Breast epithelium (tissue), 4 donors: ENCODE measurements around the gene MTMR2. TPM values are rescaled to one million over a fixed set of nuclear protein-coding genes. Genes with fewer than 3 reads are reported as not detected.

Experiments used
- DNase-seq, 2 donors: peaks; one replicate each; pipeline ENCODE4 v3.0.0-alpha.2; 2019; ENCODE audit warnings: low spot score in 2 of 2
- H3K27ac ChIP-seq, 2 donors: fragments of 200-600 bp; sonication (generic) in 1 of 2; one replicate each; pipeline ENCODE4 v1.5.1; 2016 to 2019; ENCODE audit warnings: mild to moderate bottlenecking in 1 of 2
- H3K27me3 ChIP-seq, 2 donors: fragments of 200-600 bp; sonication (generic) in 1 of 2; one replicate each; pipeline versions ENCODE4 v1.5.1 to v1.6.0; 2017 to 2019; ENCODE audit warnings: control low read depth in 1 of 2, mild to moderate bottlenecking in 1 of 2
- H3K36me3 ChIP-seq: fragments of 200-600 bp; one replicate; pipeline ENCODE4 v1.5.1; 2019
- H3K4me1 ChIP-seq, 2 donors: fragments of 200-600 bp; sonication (generic); one replicate each; pipeline ENCODE4 v1.5.1; 2016 to 2019; ENCODE audit warnings: control low read depth in 1 of 2
- H3K4me3 ChIP-seq, 3 donors: fragments of 200-600 bp; sonication (generic); 1 replicate in 2 of 3; 2 replicates in 1 of 3; pipeline ENCODE4 v1.5.1; 2016 to 2019; ENCODE audit warnings: mild to moderate bottlenecking in 3 of 3, moderate library complexity in 2 of 3
- H3K9me3 ChIP-seq, 2 donors: fragments of 200-600 bp; sonication (generic) in 1 of 2; one replicate each; pipeline ENCODE4 v1.5.1; 2016 to 2019; ENCODE audit warnings: control low read depth in 1 of 2
- POLR2A ChIP-seq: fragments of 450-650 bp; IDR thresholded peaks from one replicate; pipeline ENCODE4 v1.6.1; 2016; ENCODE audit warnings: antibody characterized with exemption, mild to moderate bottlenecking, moderate library complexity
- POLR2AphosphoS5 ChIP-seq, 3 donors: sonication (generic); formaldehyde crosslinking; IDR thresholded peaks; one replicate each; pipeline ENCODE4 v1.6.1; 2017; ENCODE audit warnings: antibody characterized with exemption in 3 of 3
- intact Hi-C: fragments of 100-400 bp; cut with DNase I; formaldehyde crosslinking; loops from one replicate; pipeline ENCODE4 v1.15.1; 2023; ENCODE audit warnings: low total_unique reads
- total RNA-seq, 3 donors: library from RNA; depleted of rRNA; stranded (reverse); fragments of >200 nt; gene quantifications; one replicate each; pipeline ENCODE4 v1.1.0, GENCODE V29; 2016
- TF ChIP-seq, protein P1 (sequence below), 3 donors: fragments of 450-650 bp; IDR thresholded peaks; one replicate each; pipeline ENCODE4 v1.5.1; 2016 to 2017; ENCODE audit warnings: antibody characterized with exemption in 3 of 3, mild to moderate bottlenecking in 3 of 3, moderate library complexity in 3 of 3

MTMR2 gene
- total RNA-seq, 3 donors from 2014 or later = 20.3 to 28.4 (median 20.5) TPM

DNA sequence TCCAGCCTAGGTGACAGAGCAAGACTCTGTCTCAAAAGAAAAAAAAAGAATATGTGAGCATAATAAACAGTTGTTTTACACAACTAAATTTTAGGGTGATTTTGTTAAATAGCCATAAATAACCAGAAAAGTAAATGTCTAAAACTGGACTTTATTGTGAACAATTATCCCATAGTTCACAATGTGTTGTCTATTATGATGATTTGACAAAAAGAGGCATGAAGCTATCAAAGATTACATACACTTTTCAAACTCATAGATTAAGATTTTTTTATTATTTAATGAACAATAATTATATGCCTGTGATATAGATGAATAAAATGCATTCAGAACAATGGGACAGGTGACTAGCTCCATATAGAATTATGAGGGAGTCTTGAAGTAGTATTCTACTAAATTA is 27.0 kb upstream of the MTMR2 start:
- H3K27ac ChIP-seq = no peak overlapping the region

DNA sequence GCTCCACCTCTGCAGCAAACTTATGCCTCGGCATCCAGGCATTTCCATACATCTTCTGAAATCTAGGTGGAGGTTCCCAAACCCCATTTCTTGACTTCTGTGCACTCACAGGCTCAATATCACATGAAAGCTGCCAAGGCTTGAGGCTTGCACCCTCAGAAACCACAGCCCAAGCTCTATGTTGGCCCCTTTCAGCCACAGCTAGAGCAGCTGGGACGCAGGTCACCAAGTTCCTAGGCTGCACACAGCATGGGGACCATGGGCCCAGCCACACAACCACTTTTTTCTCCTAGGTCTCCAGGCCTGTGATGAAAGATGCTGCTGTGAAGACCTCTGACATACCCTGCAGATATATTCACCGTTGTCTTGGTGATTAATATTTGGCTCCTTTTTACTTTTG is 24.7 kb upstream of the MTMR2 start:
- TF ChIP-seq POLR2A = no peak
- TF ChIP-seq POLR2AphosphoS5 (IDR thresholded peaks at IDR 0.05) = no peak
- TF ChIP-seq, protein P1, sequence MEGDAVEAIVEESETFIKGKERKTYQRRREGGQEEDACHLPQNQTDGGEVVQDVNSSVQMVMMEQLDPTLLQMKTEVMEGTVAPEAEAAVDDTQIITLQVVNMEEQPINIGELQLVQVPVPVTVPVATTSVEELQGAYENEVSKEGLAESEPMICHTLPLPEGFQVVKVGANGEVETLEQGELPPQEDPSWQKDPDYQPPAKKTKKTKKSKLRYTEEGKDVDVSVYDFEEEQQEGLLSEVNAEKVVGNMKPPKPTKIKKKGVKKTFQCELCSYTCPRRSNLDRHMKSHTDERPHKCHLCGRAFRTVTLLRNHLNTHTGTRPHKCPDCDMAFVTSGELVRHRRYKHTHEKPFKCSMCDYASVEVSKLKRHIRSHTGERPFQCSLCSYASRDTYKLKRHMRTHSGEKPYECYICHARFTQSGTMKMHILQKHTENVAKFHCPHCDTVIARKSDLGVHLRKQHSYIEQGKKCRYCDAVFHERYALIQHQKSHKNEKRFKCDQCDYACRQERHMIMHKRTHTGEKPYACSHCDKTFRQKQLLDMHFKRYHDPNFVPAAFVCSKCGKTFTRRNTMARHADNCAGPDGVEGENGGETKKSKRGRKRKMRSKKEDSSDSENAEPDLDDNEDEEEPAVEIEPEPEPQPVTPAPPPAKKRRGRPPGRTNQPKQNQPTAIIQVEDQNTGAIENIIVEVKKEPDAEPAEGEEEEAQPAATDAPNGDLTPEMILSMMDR (IDR thresholded peaks at IDR 0.05) = no peak
- Histone ChIP-seq H3K4me1 (no peaks in the 10 kb centered on the region), H3K27ac (no peak overlapping the region), H3K36me3 (no peaks in the 10 kb centered on the region), H3K4me3 (no peak overlapping the region), H3K9me3 (peaks cover 8 to 13% of the 10 kb centered on the region in 2 donors), H3K27me3 (no peaks in the 10 kb centered on the region)
- intact Hi-C loops = no loop called here
- DNase-seq = no peak

More for the DNA sequence above, 27.0 kb upstream of the MTMR2 start:
- no peaks in the 10 kb centered on the region for H3K36me3 ChIP-seq
- TF ChIP-seq, protein P1 (IDR thresholded peaks at IDR 0.05) = no peak
- TF ChIP-seq POLR2AphosphoS5 (IDR thresholded peaks at IDR 0.05) (no peak), POLR2A (no peak)
- no peaks in the 10 kb centered on the region for H3K9me3 ChIP-seq
- no peaks in the 10 kb centered on the region for H3K4me1 ChIP-seq
- intact Hi-C loops = no loop called here
- no peak for DNase-seq
- no peaks in the 10 kb centered on the region for H3K27me3 ChIP-seq
- H3K4me3 ChIP-seq = no peak overlapping the region

DNA sequence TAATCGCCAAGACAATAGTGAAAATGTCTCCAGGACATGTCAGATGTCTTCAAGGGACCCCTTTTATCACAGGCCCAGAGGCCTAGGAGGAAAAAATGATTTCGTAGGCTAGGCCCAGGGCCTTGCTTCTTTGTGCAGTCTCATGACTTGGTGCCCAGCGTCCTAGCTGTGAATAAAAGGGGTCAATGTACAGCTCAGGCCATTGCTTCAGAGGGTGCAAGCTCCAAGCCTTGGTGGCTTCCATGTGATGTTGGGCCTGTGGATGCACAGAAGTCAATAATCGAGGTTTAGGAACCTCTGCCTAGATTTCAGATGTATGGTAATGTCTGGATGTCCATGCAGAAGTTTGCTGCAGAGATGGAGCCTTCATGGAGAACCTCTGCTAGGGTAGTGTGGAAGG is 20.7 kb upstream of the MTMR2 start:
- DNase-seq = no peak
- Histone ChIP-seq H3K4me3 (no peak overlapping the region), H3K9me3 (peaks cover 8 to 13% of the 10 kb centered on the region in 2 donors), H3K27ac (no peak overlapping the region), H3K4me1 (no peaks in the 10 kb centered on the region), H3K27me3 (no peaks in the 10 kb centered on the region), H3K36me3 (no peaks in the 10 kb centered on the region)
- intact Hi-C loops = no loop called here
- TF ChIP-seq POLR2AphosphoS5 (IDR thresholded peaks at IDR 0.05) = no peak
- TF ChIP-seq POLR2A = no peak
- TF ChIP-seq, protein P1 (IDR thresholded peaks at IDR 0.05) = no peak

DNA sequence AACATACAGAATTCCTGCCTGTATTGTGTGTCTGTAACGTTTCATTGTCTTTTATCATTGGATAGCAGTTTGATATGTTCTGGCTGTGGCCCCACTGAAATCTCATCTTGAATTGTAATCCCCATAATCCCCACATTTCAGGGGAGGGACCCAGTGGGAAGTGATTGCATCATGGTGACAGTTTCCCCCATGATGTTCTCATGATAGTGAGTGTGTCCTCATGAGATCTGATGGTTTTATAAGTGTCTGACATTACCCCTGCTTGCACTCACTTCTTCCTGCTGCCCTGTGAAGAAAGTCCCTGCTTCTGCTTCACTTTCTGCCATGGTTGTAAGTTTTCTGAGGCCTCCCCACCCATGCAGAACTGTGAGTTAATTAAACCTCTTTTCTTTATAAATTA is 19.6 kb upstream of the MTMR2 start:
- intact Hi-C loops = no loop called here
- no peaks in the 10 kb centered on the region for H3K4me1 ChIP-seq
- H3K9me3 ChIP-seq = peaks cover 8 to 13% of the 10 kb centered on the region in 2 donors
- TF ChIP-seq, protein P1 (IDR thresholded peaks at IDR 0.05) = no peak
- TF ChIP-seq POLR2A (no peak), POLR2AphosphoS5 (IDR thresholded peaks at IDR 0.05) (no peak)
- H3K36me3 ChIP-seq = no peaks in the 10 kb centered on the region
- no peaks in the 10 kb centered on the region for H3K27me3 ChIP-seq
- H3K27ac ChIP-seq = no peak overlapping the region
- no peak for DNase-seq
- H3K4me3 ChIP-seq = no peak overlapping the region

DNA sequence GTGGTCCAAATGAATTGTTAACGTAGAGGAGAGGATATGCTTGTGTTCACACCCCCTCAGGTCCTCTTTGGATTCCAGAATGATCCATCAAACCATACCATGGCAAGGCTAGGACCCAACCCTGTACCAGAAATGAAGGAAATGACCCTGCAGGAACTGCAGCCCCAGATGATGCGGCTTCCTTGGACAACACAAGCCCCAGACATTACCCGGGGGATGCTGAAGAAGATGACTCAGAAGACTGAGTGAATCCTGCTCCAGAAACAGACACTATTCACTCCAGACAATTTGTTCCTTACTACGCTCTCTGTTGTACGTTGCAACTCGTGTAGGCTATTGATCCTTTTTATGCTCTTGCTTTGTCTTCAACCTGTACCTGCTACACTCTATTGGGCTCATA is 15.2 kb upstream of the MTMR2 start:
- no peak overlapping the region for H3K4me3 ChIP-seq
- intact Hi-C loops = no loop called here
- no peaks in the 10 kb centered on the region for H3K27me3 ChIP-seq
- no peak overlapping the region for H3K27ac ChIP-seq
- no peaks in the 10 kb centered on the region for H3K36me3 ChIP-seq
- H3K4me1 ChIP-seq = no peaks in the 10 kb centered on the region
- peaks cover 0 to 9% of the 10 kb centered on the region in 2 donors for H3K9me3 ChIP-seq
- no peak for DNase-seq
- TF ChIP-seq POLR2A = no peak
- TF ChIP-seq, protein P1 (IDR thresholded peaks at IDR 0.05) = no peak
- TF ChIP-seq POLR2AphosphoS5 (IDR thresholded peaks at IDR 0.05) = no peak
